Upper lobe of left lung (tissue), 4 donors: ENCODE results near the gene PSMA7.

Experiments
- POLR2A ChIP-seq, 4 donors: fragments of 450-650 bp; IDR thresholded peaks; one replicate each; pipeline ENCODE4 v1.5.1; 2016 to 2017; ENCODE audit warnings: antibody characterized with exemption in 4 of 4, mild to moderate bottlenecking in 2 of 4
- TF ChIP-seq, protein P1 (sequence below), 6 experiments: fragments of 450-650 bp in 4 of 6; fragments of 200-600 bp in 2 of 6; sonication (generic) in 2 of 6; IDR thresholded peaks; one replicate each; pipeline ENCODE4 v1.5.1; 2016 to 2019; ENCODE audit warnings: antibody characterized with exemption in 6 of 6

- TF ChIP-seq, protein P1, sequence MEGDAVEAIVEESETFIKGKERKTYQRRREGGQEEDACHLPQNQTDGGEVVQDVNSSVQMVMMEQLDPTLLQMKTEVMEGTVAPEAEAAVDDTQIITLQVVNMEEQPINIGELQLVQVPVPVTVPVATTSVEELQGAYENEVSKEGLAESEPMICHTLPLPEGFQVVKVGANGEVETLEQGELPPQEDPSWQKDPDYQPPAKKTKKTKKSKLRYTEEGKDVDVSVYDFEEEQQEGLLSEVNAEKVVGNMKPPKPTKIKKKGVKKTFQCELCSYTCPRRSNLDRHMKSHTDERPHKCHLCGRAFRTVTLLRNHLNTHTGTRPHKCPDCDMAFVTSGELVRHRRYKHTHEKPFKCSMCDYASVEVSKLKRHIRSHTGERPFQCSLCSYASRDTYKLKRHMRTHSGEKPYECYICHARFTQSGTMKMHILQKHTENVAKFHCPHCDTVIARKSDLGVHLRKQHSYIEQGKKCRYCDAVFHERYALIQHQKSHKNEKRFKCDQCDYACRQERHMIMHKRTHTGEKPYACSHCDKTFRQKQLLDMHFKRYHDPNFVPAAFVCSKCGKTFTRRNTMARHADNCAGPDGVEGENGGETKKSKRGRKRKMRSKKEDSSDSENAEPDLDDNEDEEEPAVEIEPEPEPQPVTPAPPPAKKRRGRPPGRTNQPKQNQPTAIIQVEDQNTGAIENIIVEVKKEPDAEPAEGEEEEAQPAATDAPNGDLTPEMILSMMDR (IDR thresholded peaks at IDR 0.05) = no peak
- TF ChIP-seq POLR2A (IDR thresholded peaks at IDR 0.05) = no peak
Measured at GRCh38 chr20:62151835-62152364, 8.7 kb upstream of the PSMA7 start.
